NCI-H1694 (cell line): Measurements from ENCODE around the gene TACC3.

Experiments
- DNase-seq: peaks from one replicate; lab custom pipeline; 2025; lab: John Stamatoyannopoulos, UW

Gene TACC3

GRCh38 chr4:1793940-1794808 is 72.9 kb downstream of the TACC3 start:
- DNase-seq = no peak
